Measurements from ENCODE around the gene DGKI.
A peak's percentile ranks its signal among the peaks of the same experiment; 100 is the strongest.

DGKI gene

DNA sequence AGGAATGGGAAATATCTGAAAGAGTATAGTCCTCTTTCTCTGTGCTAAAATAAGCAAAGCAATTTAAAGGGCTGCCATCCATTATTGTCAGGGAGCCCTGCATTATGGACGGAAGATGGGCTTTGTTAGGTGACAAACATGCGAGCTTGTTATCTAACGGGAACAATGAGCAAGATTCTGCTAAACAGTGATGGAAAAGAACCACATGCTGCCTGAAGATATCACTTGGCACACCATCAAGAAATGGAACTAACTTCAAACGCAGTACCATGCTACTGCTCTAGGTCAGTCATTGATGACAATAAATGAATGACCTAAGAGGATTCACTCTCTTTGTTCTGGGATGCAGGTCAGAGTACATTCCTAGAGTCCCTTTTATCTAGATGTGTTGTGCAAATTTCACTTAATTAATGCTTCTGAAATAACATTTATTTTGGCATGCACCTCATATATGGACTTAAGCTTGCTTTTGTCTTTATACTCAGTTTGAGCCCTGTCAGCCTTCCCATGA lies 327.5 kb downstream of the DGKI start:
- DNase-seq: no peak

DNA sequence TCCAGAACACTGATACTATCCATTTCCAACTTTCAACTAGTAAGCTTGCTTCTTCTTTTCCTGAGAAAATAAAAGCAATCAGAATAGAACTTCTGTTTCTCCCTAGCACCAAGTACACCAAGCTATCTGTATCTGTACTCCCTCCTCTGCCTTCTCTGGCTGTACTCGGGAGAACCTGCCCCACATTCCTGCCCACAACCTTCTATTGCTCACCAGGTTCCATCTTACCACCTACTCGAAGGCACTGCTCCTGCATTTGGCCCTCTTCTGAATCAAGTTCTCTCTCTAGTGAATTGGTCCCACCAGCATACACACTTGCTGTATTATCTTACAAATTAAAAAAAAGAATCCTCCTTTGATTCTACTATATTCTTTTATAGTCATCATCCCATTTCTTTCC lies 333.7 kb downstream of the DGKI start:
- DNase-seq: no peak

DNA sequence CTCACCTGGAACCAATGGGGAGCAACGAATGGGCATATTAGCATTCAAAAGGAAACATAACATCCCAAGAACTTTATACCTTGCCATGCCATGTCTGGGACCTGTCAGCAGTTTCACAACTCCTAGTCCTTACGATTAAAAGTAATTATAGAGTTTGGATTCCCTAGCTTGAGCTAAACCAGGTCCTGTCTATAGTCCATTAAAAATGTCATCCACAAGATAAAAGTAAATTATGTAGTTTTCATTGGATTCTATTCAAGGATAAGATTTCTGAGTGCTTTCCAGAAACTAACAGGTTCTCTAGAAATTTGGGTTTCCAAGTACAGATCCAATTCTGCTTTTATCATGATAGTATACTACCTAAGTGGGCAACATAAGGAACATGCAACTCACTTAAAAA lies 339.7 kb downstream of the DGKI start:
- DNase-seq: no peak

DNA sequence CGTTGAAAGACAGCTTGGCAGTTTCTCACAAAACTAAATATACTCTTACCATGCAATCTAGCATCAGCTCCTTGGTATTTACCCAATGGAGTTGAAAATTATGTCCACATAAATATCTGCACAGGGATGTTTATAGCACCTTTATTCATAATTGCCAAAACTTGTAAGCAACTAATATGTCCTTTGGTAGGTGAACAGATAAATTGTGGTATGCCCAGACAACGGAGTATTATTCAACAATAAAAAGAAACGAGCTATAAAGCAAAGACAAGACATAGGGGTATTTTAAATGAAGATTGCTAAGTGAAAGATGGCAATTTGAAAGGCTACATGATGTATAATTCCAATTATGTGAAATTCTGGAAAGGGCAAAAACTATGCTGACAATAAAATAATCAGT lies 340.7 kb downstream of the DGKI start:
- DNase-seq: no peak

DNA sequence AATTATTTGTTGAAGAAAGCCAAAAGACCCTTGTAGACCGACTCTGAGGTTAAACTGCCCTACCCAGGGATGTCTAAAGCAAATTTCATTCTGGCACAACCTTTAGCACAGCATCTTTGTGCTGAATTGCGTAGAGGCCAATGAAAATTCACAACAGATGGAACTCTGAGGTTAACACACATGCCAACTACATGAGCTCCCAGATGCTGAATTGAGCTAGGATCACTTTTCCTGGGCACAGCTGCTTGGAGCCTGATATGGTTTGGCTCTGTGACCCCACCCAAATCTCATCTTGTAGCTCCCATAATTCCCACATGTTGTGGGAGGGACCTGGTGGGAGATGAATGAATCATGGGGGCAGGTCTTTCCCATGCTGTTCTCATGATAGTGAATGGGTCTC lies 345.2 kb downstream of the DGKI start:
- no peak for DNase-seq

DNA sequence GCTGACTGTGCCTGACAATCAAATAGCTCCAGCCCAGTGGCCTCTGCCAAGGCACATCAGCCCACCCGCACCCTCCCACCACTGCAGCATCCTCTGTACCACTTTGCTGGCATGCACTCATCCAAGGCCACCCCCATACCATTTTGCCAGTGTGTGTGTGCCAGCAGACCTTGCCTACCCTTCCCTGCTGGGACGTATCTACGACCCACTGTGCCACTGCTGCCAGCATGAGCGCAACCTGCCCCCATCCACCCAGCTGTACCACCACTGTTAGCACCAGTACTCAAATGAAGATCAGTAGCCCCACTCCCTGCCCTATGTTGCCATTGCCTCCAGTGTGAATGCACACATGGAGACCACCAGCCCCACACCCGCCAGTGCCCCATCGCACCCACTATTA lies 353.9 kb downstream of the DGKI start:
- DNase-seq: no peak

DNA sequence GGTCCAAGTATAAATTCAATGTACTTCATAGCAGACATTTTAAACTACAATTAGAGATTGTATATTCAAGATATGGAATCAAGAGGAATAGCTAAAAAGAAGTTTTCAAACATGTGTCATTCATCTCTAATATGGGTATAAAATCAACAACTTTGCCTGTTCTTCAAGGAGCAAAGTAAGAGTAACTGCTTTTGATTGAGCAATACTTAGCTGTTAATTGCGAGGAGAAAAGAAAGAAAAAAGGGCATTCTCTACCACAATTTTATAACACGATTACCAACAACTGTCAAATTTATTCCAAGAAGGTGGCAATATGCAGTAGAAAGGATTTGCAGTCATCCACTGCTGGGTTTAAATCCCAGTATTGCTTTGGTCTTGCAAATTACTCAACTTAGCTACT lies 356.9 kb downstream of the DGKI start:
- DNase-seq: no peak

DNA sequence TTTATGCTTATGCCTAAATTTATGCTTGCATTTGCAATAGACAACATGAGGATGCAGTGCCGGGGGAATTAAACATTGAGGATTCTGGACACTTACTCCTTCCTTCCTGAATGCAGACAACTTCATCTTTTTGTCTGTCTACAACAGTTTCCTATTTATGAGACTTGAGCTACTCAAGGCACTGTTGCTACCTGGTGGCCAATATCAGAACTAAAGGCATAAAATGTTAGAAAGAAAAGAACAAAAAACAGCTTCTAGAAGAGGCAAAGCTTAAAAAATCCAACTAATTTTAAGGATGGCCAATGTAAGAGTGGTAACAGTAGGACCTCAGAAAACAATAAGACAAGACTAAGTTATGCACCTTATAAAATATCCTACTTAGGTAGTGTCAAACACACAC lies 358.7 kb downstream of the DGKI start:
- DNase-seq: no peak

DNA sequence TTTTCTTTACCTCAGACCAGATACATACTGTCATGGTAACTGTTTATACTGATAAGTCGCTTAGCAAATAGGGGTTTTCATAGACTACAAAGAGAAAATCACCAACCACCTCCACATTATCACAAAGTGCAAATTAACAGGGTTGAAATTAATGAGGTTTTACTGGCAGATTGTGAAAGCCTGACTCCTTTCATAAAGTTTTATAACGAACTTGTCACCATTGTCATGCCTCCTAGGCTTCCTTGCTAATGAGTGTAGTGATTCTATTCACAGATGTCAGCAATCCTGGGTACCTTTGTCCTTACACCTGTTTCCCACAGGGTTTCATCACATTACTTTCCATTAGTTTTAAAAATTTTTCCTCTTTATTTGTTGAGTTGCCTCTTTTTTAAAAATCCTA lies 361.0 kb downstream of the DGKI start:
- no peak for DNase-seq

DNA sequence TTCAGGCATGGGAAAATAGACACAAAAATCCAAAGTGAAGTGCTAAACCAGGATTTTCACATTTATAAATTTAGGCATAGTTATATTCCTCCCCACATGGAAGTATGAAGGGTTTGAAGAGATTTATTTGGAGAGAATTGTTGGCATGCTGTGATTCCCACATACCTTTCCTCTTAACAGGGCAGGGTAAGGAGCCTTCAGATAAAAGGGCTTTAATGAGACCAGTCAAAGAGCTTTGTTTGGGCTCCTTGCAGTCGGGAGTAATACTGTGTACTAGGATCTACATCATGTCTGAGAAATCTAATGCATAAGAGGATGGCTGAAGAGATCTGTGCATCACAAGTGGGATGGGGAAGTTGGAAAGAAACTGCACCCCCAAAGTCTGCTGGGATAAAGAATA lies 362.4 kb downstream of the DGKI start:
- no peak for DNase-seq

DNA sequence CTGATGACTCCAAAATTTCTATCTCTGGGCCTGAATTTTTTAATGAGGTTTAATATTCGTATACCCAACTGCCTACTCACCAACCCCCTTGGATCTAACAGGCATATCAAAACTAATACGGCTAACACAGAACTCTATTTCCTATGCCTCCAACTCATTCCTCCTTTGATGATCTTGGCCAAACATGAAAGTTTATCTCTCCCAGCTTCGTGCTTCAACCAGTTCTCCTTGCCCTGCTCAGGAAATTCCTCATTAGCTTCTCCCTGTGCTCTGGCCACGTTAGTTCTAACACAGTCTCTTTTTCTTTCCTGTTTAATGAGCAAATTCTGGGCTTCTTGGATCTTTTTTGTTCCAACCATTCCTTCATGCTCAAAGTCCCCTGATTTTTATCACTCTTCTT lies 364.3 kb downstream of the DGKI start:
- no peak for DNase-seq

DNA sequence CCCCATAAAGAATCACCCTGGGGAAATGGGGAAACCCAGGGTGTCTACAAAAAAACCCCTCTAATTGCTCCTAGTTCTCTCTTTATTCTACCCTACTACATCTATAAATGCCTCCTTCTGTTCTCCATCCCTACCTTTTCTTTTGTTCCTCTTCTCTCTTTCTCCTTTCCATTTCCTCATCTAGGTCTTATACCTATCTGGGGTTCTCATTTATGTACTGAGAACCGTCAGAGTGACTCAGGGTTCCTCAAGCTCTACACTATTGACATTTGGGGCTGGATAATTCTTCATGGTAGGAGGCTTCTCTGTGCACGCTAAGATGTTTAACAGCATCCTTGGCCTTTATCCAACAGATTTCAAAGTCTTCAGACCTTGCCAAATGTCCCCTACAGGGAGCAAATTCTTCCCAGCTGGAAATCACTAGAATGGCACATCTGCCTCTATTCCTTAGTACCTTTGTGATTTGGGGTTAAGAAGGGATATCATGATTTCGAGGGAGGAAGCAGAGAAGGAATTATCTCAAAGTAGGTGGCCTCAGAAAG lies 365.9 kb downstream of the DGKI start:
- no peak for DNase-seq

DNA sequence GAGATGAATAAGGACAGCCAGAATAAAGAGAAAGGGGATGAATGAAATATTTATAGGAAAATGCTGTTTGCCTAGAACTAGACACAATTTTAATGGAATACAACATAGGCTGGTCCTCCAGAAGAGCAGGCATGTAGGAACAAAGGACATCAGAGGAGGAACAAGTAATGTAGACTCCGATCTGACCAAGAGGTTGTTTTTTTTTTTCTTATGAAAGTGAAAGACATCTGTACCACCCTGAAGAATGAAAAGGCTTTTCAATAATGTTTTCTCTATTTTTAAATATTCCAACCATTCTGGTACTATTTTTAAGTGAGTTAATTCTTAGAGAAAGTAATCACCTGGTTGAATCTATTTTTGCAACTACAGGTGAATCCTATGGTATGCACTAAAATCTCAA lies 366.4 kb downstream of the DGKI start:
- no peak for DNase-seq

DNA sequence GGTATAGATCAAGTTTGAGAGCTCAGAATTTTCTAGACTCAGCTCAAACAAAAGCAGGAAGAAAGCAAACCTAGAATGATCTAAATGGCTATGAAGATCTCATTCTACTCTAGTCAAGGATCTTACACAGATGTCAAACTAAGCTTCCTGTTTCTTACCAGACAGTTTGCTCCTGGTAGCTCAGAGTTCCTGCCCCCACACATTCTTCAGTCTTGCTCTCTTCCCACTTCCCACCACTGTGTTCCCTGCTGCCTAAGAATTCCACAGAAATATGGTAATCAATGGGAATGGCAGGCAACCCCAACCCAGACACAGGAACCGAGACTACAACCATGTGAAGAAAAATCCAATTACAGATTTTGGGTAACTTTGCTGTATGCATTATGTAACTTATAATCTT lies 369.8 kb downstream of the DGKI start:
- no peak for DNase-seq

DNA sequence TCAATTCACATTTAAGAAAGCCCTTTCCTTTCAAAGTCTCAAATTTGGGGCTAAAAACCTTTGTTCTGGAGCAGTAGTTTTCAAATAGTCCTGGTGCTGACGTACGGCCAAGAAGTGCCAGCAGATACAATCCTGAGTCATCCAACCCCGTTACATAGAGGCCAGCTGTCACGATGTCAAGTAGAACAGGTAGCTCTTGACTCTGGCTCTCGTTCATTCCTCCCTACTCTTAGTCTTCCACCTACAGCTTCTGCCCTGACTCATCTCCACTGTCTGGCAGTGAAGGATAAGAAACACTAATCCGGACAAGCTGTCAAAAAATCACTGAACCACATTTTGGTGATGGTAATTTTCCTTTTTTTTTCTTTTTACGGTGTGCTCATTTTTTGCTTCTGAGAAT lies 370.8 kb downstream of the DGKI start:
- no peak for DNase-seq

DNA sequence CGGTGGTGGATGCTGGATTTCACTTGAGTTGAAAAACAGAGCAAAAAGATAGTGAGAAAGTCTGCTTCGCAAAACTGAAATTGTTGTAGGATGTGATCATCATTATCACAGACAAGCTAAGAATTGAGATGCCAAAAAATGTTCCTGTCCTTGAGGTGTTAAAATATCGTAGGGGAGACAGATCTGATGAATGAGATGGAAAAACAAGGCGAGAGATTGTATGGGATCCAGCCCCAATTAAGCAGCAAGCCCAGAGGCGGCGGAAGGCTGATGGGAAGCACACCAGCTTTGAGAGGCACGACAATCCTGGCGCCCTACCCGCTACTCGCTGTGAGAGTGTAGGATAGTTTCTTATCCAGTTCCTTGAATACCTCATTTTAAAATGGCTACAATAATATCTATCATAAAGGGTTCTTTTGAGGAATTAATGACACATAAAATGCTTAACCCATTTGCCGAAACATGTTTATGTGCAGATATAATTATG lies 372.2 kb downstream of the DGKI start:
- DNase-seq: no peak

DNA sequence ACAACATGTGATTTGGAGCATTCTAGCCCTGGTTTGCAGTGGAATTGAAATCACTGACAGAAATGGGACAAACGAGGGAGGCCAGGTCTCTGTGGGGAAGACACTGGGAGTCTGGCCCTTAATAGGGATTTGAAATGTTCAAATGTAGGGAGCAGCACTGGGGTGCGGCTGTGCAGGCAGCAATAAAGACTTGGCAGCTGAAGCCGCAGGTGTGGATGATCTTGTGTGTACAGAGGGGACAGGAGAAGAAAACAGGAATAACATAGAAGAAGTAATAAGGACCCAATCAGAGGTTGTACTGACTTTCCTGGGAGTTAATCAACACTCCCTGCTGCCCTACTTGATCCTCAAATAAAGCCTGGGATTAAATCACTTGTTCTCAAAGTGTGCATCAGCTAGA lies 375.6 kb downstream of the DGKI start:
- no peak for DNase-seq

DNA sequence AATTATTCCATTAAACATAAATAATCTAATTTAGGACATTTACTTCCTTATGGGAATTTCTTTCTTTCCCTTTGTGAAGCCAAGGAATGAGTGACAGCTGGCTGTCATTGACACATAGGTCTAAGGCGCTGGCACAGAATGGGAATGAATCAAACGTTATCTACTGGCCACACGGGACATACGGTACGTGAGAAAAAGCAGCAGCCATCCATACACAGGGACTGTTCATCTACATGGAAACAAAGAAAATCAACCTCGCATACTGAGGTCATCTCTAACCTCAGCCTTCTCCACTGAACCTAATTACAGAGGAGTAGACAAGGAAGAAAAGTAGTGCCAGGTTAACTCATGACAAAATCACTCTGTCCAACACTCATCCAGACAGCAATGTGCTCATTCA lies 376.9 kb downstream of the DGKI start:
- DNase-seq: no peak

DNA sequence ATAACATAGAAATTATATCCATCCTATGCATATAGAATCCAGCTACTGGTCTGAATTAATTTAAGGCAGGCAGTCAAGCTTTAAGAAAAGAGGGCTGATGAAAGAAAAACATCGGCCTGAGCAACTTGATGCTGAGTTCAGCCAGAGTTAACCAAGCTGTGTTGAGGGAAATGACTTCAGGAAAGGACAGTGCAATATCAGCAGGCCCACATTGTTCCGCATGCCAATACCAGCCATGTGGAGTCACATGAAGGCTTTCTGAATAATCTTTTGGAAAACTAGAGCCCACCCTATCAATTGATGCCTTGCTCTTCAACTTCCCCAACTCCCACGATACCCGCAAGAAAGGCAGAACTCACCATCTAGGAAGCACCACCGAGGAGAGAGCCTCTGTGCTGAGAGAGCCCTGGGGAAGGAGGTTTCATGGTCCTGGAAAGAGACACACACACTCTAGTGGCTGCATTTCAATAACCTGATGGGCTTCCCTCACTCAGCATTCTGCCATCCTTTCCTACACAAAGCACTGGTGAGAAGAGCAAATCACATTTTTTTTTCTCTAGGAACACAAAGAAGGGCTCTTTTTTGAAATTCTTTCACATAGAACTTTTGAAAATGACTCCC lies 377.5 kb downstream of the DGKI start:
- no peak for DNase-seq

DNA sequence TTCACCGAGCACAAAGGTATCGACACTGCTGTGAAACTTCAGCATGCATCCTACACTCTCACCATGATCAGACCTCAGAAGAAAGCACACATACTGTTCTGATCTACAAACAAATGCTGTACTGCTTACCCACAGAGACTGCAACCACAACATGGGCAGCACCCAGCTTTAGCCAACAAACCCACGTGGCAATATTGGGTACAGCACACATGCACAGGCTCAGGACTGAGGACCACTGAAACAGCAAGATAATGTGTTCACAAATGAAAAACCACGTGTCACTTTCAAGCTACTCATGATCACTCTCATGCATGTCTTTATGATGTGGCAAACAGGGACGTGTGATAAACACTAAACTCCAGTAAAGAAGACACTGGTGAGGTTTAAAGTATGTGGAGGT lies 383.9 kb downstream of the DGKI start:
- DNase-seq: no peak

DNA sequence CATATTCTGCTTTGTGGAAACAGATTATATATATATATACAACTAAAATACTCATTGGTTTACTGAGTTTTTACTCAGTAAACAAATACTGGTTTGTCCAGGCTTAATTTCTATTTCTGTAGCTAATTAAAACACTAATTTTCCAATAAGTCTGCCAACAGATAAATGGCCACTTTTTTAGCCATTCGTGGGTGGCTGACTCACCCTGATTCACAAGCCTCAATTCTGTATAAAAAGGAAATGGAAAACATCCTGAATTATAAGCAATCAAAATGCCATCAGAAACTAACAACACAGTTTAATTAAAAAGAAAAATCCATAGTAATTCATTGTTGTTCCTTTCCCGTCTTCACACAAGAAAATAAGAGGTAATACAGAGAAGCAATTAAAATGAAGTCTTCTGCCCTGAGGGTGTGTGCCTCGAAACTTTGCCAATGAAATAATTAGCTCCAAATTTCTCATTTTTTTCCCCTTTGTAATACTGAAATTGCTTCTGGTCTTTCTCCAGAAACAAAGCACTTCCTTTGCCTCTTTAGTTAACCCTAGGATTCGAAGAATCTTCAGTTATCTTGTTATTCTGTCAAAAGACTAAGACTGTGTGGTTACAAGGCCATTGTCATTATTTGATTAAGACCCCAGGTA lies 384.6 kb downstream of the DGKI start:
- no peak for DNase-seq

DNA sequence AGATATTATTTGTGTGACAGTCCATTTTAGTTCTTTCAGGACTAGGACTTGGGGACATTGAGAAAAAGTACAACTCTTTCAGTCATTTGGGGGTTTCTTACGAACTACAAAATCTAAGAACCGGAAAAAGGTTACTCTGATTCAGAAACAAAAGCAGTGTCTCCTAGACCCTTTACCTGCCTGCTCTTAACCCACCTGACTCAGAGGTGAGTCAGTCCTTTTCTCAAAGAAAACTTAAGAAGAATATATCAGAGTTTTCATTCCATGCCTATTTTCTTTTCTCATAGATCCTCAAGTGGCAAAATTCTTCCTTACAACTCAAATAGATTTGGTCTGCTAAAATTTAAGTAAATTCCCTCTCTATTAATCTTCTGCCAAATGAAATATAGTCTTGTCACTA lies 388.4 kb downstream of the DGKI start:
- DNase-seq: no peak

DNA sequence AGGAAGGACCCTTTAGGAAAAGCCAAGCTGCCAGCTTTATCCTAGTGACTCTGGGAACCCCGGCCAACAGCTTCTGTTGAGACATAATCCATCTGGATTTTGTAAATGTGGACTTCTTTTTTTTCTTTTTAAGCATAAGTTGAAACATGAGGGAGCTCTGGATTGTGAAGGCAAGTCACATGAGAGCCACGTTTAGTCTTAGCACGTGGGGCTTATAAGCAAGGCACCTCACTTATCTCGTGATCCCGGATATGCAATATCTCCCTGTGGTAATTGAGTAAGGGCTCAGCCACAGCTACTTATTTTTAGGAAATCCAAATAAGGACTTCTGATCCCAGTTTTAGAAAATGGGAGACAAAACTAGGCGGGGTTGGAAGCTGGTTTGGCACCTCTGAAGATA lies 392.0 kb downstream of the DGKI start:
- no peak for DNase-seq

DNA sequence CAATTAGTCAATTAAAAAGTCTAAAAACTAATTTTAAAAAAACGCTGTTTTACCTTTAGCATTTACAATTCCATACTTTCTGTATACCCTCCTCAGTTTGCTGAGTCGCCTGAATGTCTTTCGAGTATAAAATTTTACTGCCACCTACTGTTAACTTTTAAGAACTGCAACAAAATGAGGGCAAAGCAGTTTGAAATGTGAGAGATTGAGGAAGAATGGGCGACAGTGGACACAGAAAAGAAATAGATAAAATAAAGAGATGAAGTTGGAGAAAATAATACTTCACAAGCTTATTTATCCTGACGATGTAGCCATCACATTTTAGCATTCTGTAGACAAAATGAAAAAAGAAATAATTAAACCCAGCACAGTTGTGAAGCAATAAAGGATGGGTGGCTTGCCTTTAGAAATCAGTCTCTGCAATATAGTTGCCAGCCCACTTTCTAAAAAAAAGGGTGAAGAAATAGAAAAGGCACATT lies 392.5 kb downstream of the DGKI start:
- DNase-seq: peak; percentile 49

DNA sequence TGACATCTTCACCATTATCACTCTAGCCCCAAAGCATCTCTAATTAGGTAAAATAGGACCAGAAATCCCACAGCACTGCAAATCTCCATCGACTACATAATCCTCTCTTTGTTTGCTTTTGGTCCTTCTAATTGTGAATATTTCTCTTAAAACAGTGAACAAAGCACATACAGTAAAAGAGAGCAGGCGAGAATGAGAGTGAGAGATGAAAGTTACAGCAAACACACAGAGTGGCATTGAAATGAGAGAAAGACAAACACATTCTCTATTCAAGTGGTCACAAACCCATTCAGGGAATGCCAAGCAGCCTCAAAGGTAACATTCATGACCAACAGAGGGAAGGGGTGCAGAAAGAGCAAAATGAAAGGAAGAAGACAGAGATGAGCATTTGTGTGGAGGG lies 393.4 kb downstream of the DGKI start:
- DNase-seq: no peak
